22Rv1 (cell line): Measurements from ENCODE around the gene TRAF3.

Source experiments
- H3K27ac ChIP-seq: fragments of 450-650 bp; 2 replicates; pipeline ENCODE4 v1.5.1; 2017
- ZFX ChIP-seq: fragments of 450-650 bp; IDR thresholded peaks from 2 replicates; pipeline ENCODE4 v1.6.1; 2017; ENCODE audit warnings: antibody characterized with exemption, borderline replicate concordance
- TF ChIP-seq, protein P1 (sequence below): fragments of 450-650 bp; IDR thresholded peaks from 2 replicates; pipeline ENCODE4 v1.5.1; 2017; ENCODE audit warnings: mild to moderate bottlenecking

TRAF3 gene

GRCh38 chr14:102938191-102938590 is 160.9 kb downstream of the TRAF3 start:
- no peak for TF ChIP-seq ZFX
- TF ChIP-seq, protein P1, sequence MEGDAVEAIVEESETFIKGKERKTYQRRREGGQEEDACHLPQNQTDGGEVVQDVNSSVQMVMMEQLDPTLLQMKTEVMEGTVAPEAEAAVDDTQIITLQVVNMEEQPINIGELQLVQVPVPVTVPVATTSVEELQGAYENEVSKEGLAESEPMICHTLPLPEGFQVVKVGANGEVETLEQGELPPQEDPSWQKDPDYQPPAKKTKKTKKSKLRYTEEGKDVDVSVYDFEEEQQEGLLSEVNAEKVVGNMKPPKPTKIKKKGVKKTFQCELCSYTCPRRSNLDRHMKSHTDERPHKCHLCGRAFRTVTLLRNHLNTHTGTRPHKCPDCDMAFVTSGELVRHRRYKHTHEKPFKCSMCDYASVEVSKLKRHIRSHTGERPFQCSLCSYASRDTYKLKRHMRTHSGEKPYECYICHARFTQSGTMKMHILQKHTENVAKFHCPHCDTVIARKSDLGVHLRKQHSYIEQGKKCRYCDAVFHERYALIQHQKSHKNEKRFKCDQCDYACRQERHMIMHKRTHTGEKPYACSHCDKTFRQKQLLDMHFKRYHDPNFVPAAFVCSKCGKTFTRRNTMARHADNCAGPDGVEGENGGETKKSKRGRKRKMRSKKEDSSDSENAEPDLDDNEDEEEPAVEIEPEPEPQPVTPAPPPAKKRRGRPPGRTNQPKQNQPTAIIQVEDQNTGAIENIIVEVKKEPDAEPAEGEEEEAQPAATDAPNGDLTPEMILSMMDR = no peak
- no peak overlapping the region for H3K27ac ChIP-seq

GRCh38 chr14:102939329-102939728 is 162.1 kb downstream of the TRAF3 start:
- no peak overlapping the region for H3K27ac ChIP-seq
- TF ChIP-seq, protein P1 = no peak
- no peak for TF ChIP-seq ZFX

DNA sequence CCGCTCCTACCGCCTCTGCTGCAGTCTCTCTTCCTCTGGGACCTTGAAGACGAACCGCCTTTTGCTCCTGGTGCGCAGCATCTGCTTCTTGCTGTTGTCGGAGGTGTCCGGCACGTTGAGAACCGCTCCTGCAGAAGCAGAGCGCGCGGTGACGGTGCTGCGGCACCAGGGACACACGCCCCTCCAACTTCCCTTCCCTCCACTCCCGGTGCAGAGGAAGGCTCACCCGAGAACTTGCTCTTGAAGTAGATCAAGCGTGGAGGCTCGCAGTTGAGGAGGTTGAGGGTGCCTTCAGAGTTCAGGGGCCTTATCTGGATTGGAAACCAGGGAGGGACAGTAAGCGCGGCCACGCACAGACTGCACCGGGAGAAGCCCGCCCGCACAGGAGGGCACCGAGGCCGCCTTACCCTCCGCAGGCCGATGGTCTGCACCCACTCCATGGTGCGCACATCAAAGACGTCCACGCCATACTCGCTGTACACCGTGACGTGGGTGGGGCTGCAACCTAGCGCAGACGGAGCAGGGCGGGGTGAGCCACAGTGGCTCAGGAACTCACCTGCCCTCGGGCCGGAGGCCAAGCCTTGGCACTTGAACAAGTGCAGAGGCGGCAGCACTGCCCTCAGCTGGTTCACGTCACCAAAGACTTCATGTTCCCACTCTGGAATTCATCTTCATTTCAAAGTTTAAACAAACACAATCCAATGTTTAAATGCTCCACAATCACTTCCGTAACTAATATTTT is 162.7 kb downstream of the TRAF3 start:
- TF ChIP-seq, protein P1 = no peak
- TF ChIP-seq ZFX = no peak
- no peak overlapping the region for H3K27ac ChIP-seq

- no peak for TF ChIP-seq ZFX
- TF ChIP-seq, protein P1 = no peak
- no peak overlapping the region for H3K27ac ChIP-seq
Observed at GRCh38 chr14:102940729-102941362, 163.6 kb downstream of the TRAF3 start.

- TF ChIP-seq, protein P1 = no peak
- no peak for TF ChIP-seq ZFX
- H3K27ac ChIP-seq = no peak overlapping the region
Observed at GRCh38 chr14:102941419-102942011, 164.3 kb downstream of the TRAF3 start.

GRCh38 chr14:102942069-102942468 is 164.8 kb downstream of the TRAF3 start:
- TF ChIP-seq, protein P1 = no peak
- TF ChIP-seq ZFX = no peak
- H3K27ac ChIP-seq = no peak overlapping the region

- TF ChIP-seq, protein P1 = no peak
- TF ChIP-seq ZFX = no peak
- no peak overlapping the region for H3K27ac ChIP-seq
Observed at GRCh38 chr14:102943454-102943853, 166.2 kb downstream of the TRAF3 start.
